Astrocyte (in vitro differentiated cells and primary cell): ENCODE measurements around the gene CUEDC1.

Source experiments
- EZH2 ChIP-seq: IDR thresholded peaks from 2 replicates; pipeline ENCODE4 v1.6.1; 2012; ENCODE audit warnings: mild to moderate bottlenecking, low read length, inconsistent platforms; ENCODE audit not compliant: insufficient read depth
- TF ChIP-seq, protein P1 (sequence below): IDR thresholded peaks from 2 replicates; pipeline ENCODE4 v1.5.1; 2011; ENCODE audit warnings: low read depth, mild to moderate bottlenecking, inconsistent platforms, low read length, moderate library complexity; ENCODE audit not compliant: insufficient read depth

GRCh38 chr17:57919918-57920317 lies 35.3 kb downstream of the CUEDC1 start:
- TF ChIP-seq, protein P1, sequence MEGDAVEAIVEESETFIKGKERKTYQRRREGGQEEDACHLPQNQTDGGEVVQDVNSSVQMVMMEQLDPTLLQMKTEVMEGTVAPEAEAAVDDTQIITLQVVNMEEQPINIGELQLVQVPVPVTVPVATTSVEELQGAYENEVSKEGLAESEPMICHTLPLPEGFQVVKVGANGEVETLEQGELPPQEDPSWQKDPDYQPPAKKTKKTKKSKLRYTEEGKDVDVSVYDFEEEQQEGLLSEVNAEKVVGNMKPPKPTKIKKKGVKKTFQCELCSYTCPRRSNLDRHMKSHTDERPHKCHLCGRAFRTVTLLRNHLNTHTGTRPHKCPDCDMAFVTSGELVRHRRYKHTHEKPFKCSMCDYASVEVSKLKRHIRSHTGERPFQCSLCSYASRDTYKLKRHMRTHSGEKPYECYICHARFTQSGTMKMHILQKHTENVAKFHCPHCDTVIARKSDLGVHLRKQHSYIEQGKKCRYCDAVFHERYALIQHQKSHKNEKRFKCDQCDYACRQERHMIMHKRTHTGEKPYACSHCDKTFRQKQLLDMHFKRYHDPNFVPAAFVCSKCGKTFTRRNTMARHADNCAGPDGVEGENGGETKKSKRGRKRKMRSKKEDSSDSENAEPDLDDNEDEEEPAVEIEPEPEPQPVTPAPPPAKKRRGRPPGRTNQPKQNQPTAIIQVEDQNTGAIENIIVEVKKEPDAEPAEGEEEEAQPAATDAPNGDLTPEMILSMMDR = no peak
- no peak for TF ChIP-seq EZH2
